Lung microvascular endothelial cell (primary cell): Measurements from ENCODE around the gene ELFN1. TPM values are rescaled to one million over a fixed set of nuclear protein-coding genes. Genes with fewer than 3 reads are reported as not detected.

Experiments
- DNase-seq, 2 donors: peaks; one replicate each; pipeline versions ENCODE4 v3.0.0 to v3.0.0-alpha.2; 2010; ENCODE audit warnings: low read depth in 2 of 2
- total RNA-seq: library from RNA; depleted of rRNA; stranded (reverse); fragments of >200 nt; gene quantifications from 2 replicates; pipeline ENCODE4 v1.2.1, GENCODE V29; 2014

The ELFN1 gene
- total RNA-seq, 1 donor from 2014 or later: under 0.01 TPM

GRCh38 chr7:1724118-1724910 is 54.2 kb downstream of the ELFN1 start:
- no peak for DNase-seq

DNA sequence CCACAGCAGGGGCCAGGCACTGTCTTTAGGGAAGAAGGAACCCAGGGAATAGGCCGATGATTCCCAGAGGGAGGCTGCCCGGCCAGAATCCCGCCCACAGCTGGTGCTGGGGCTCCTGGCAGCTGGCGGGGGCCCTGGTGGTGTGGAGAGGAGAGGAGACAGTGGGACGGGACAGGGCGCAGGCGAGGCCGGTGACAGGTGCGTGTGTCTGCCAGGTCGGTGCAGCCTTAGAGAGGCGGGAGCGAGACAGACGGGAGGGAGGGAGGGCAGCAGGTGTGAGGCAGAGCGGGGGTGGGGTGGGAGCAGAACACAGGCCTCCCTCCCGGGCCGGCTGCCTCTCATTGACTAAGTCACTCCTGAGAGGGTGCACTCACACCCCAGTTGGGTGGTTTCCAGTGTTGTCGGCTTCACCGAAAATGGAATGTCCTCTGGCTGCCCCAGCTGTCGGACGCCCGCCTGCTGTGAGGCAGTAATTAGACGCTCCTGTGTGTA is 55.2 kb downstream of the ELFN1 start:
- DNase-seq: no peak

- no peak for DNase-seq
These were observed 55.9 kb downstream of the ELFN1 start for GRCh38 chr7:1725766-1726630.

- no peak for DNase-seq
These were observed 57.0 kb downstream of the ELFN1 start for GRCh38 chr7:1727079-1727478.

GRCh38 chr7:1727812-1728570 is 57.9 kb downstream of the ELFN1 start:
- DNase-seq: no peak

GRCh38 chr7:1729183-1729582 is 59.1 kb downstream of the ELFN1 start:
- DNase-seq: no peak

DNA sequence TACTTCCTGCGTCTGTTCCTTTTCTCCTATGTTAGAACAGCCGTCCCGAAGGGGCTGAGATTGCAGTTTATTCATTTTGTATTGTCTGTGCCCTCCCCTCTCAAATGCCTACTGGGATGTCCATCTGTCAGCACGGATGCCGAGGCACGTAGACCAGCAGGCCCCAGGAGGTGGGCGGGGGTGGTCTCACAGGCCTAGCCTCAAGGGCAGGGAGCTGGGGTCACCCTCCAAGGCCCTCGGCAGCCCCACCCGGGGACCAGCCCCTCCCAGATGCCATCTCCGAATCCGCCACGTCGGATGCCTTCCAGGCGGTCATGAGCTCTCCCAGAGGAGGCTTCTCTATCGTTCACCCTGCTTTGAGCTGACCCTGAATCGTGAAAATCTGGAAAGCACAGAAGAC is 59.7 kb downstream of the ELFN1 start:
- DNase-seq: no peak

GRCh38 chr7:1732072-1732471 is 62.0 kb downstream of the ELFN1 start:
- DNase-seq: no peak

DNA sequence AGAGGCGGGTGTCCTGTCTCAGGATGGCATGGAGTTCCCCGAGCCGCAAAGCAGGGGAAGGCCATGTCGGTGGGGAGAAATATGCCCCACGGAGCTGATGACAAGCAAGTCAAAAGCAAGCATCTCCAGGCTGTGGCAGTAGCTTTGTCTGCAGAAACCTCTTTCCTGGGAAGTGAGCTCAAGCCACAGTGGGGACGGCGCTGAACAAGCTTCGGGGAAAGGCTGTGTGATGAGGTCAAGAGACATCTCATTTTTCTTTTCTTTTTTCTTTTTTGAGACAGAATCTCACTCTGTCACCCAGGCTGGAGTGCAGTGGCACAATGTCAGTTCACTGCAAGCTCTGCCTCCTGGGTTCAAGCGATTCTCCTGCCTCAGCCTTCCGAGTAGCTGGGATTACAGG is 62.6 kb downstream of the ELFN1 start:
- no peak for DNase-seq

DNA sequence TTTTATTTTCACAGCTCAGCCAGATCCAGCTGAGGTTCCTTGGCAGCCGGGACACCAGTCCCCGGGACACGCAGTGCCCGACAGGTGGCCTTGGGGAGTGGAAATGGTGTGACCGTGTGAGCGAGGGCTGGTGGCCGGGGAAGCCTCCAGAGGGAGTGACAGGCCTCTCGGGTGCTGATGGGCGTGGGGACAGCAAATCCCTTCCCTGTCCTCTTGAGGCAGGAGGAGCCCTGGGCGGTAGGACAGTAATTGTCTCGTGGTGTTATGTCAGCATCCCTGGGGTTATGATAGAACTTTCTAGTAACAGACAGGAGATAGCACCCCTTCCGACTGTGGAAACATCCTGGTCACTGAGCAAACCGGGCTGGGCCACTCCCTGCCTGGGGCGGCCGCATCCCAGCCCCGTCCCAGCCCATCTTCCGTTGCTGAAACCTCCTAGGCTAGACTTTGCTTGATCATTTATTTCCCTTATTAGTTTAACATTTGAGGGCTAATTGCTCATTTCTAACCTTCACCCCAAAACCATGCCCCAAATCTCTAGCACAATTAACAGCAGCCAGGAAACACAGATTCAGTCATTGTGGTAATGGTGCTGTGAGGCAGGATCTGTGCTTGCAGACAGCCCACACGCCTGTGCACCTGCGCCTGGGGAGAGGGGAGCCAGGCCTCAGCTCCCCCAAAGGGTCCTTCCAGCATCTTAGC is 63.3 kb downstream of the ELFN1 start:
- DNase-seq: no peak

- no peak for DNase-seq
These were observed 64.0 kb downstream of the ELFN1 start for GRCh38 chr7:1733908-1734730.

DNA sequence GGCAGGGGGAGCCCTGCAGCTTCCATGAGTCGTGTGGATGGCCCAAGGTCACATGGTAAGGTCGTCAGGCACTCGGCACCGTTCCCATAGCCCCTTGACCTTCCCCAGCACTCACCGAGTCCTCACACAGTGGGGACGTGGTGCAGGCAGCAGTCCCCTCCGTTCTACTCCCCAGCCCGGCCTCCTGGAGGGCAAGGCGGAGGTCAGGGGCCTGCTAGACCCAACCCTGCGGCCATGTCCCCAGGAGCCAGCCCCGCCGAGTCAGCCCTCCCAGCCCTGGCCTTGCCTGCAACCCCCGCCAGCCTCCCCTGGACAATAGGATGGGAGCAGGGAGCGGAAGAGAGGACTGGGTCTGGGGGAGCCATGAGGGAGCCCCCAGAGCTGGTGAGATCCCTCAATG is 65.2 kb downstream of the ELFN1 start:
- DNase-seq: no peak

DNA sequence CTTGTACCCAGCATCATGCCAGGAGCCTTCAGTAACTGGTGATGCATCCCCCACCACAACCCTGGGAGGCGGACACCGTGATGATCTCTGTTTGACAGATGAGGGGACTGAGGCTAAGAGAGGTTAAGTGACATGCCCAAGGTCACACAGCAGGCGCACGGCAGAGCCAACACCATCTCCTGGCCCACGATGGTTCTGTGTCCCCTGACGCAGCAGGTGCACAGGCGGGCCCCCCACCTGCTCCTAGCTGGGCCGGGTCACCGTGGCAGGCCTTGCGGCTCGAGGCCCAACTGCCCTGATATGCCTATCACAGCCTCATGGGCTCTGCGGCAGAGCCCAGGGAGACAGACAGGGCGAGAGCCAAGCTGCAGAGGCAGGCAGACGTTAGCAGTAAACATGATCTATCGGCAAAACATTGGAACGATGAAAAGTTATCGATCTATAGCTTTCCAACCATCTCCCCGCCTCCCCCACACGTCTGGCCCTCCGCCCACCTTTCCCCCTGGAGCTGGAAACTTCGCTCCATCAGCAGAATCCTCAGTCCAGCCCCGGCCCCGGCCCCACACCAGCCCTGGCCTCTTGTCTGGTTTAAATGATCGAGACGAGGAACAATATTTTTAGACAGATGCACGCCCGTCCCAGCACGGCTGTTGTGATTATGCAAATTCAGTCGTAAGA is 65.9 kb downstream of the ELFN1 start:
- no peak for DNase-seq

GRCh38 chr7:1736484-1736817 is 66.4 kb downstream of the ELFN1 start:
- DNase-seq: no peak

DNA sequence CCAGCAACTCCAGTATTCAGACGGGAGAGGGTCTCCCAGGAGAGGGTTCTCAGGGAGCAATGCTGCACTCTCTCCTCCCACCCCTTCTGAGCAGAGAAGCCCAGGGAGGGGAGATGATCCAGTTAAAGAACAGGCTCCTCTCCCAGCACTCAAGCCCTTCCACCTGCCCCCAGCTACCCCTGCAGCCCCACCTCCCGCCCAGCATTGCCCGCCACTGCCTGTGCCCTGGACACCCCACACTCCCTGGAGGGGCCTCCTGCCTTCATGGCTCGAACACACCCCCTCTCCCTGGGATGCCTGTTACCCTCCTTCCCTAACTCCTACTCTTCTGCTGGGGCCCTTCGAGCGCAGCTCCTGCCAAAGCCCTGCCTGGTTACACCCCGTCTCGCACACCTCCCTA is 66.8 kb downstream of the ELFN1 start:
- no peak for DNase-seq

- no peak for DNase-seq
These were observed 67.4 kb downstream of the ELFN1 start for GRCh38 chr7:1737523-1737922.

GRCh38 chr7:1737956-1738355 is 67.9 kb downstream of the ELFN1 start:
- DNase-seq: no peak

DNA sequence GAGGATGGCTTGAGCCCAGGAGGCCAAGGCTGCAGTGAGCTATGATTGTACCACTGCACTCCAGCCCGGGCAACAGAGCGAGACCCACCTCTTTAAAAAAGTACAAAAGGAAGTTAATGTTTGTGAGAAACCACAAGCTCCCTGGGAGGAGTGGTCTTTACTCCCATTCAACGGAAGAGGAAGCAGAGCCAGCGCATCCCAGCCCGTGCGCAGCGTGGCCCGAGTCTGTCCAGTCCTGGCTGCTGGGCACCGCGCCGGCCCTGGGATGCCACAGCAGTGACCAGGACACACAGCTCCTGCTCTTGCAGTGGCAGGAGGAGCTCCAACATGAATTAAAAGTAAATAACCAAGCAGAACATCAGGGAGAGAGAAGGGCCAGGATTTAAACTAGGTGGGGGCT is 68.4 kb downstream of the ELFN1 start:
- no peak for DNase-seq

DNA sequence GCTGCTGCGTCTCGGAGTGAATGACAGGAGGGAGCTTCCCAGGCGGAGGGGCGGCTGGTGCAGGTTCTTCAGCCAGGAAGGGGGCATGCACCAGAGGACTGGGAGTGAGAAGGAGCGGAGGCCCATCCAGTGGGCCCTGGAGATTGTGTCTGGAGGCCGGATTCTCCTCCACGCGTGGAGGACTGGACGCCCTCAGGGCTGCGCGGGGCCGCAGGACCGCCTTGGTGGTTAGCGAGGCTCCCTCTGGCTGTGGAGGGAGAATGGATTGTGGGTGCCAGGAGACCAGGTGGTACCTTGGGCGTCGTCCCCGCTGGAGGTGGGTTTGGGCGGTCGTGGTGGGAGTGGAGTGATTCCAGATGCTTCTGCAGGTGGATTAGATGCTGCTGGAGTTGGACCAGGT is 68.9 kb downstream of the ELFN1 start:
- DNase-seq: no peak

DNA sequence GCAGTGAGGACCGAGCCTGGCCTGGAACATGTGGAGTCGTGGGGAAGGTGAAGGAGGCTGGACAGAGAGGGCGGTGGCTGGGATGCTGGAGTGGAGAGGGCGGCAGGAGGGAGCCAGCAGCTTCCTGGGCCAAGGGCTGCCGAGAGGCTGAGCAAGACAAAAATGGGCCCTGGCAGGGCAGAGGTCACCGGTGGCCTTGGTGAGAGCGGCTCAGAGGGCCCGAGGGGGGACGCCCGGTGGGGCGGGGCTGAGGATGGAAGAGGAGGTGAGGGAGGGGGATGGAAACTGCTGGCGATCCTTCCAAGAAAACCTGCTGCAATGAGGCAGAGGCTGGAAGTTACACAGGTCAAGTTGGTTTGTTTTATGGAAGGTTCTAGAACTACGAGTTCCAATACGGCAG is 69.5 kb downstream of the ELFN1 start:
- no peak for DNase-seq
